Mesenchymal stem cell (in vitro differentiated cells and primary cell): ENCODE data around the gene GATA2.
A peak's percentile ranks its signal among the peaks of the same experiment; 100 is the strongest.

ENCODE experiments used
- DNase-seq: peaks from one replicate; pipeline ENCODE4 v3.0.0-alpha.2; 2013
- H2AFZ ChIP-seq: one replicate; pipeline ENCODE4 v1.6.1; 2013; ENCODE audit warnings: low read depth, mild to moderate bottlenecking, control low read depth, inconsistent platforms, low read length, moderate library complexity
- H2AK5ac ChIP-seq: 2 replicates; pipeline ENCODE4 v1.6.1; 2013; ENCODE audit warnings: low read length, moderate library complexity, mild to moderate bottlenecking, inconsistent platforms; ENCODE audit not compliant: severe bottlenecking
- H2BK120ac ChIP-seq: one replicate; pipeline ENCODE4 v1.6.1; 2013; ENCODE audit warnings: low read depth, mild to moderate bottlenecking, inconsistent platforms, low read length, moderate library complexity
- H2BK12ac ChIP-seq, 2 experiments: one replicate each; pipeline ENCODE4 v1.6.1; 2013; ENCODE audit warnings: inconsistent platforms in 2 of 2, low read length in 2 of 2, mild to moderate bottlenecking in 2 of 2, moderate library complexity in 2 of 2, control low read depth in 1 of 2
- H2BK15ac ChIP-seq: one replicate; pipeline ENCODE4 v1.6.1; 2013; ENCODE audit warnings: mild to moderate bottlenecking, low read depth, inconsistent platforms; ENCODE audit not compliant: poor library complexity, severe bottlenecking
- H2BK5ac ChIP-seq: 2 replicates; pipeline ENCODE4 v1.6.1; 2013; ENCODE audit warnings: low read depth, mild to moderate bottlenecking, low read length, control low read depth, inconsistent platforms; ENCODE audit not compliant: poor library complexity, severe bottlenecking
- H3K14ac ChIP-seq, 2 experiments: one replicate each; pipeline ENCODE4 v1.6.1; 2013; ENCODE audit warnings: inconsistent platforms in 2 of 2, low read length in 2 of 2, control low read depth in 1 of 2, mild to moderate bottlenecking in 1 of 2, moderate library complexity in 1 of 2
- H3K18ac ChIP-seq, 2 experiments: one replicate each; pipeline ENCODE4 v1.6.1; 2013; ENCODE audit warnings: inconsistent platforms in 2 of 2, low read length in 2 of 2, control low read depth in 1 of 2, low read depth in 1 of 2, mild to moderate bottlenecking in 1 of 2
- H3K23ac ChIP-seq, 2 experiments: one replicate each; pipeline ENCODE4 v1.6.1; 2013; ENCODE audit warnings: inconsistent platforms in 2 of 2, low read length in 2 of 2, mild to moderate bottlenecking in 2 of 2, moderate library complexity in 2 of 2, control low read depth in 1 of 2
- H3K27ac ChIP-seq: 2 replicates; pipeline ENCODE4 v1.5.1; 2013; ENCODE audit warnings: mild to moderate bottlenecking, moderate library complexity, low read length, control low read depth, inconsistent platforms; ENCODE audit not compliant: poor library complexity, severe bottlenecking
- H3K27me3 ChIP-seq, 2 experiments: 2 replicates each; pipeline versions ENCODE4 v1.6.1 to v1.7.0; 2013; ENCODE audit warnings: low read length in 2 of 2, mild to moderate bottlenecking in 2 of 2, moderate library complexity in 2 of 2, control low read depth in 1 of 2, inconsistent platforms in 1 of 2; ENCODE audit not compliant: control insufficient read depth in 1 of 2, insufficient read depth in 1 of 2
- H3K36me3 ChIP-seq, 2 experiments: 2 replicates each; pipeline versions ENCODE4 v1.6.1 to v1.7.0; 2013; ENCODE audit warnings: low read length in 2 of 2, control low read depth in 1 of 2, inconsistent platforms in 1 of 2, low read depth in 1 of 2, mild to moderate bottlenecking in 1 of 2; ENCODE audit not compliant: insufficient read depth in 2 of 2, control insufficient read depth in 1 of 2
- H3K4ac ChIP-seq, 2 experiments: one replicate each; pipeline ENCODE4 v1.6.1; 2013; ENCODE audit warnings: inconsistent platforms in 2 of 2, low read length in 2 of 2, mild to moderate bottlenecking in 2 of 2, moderate library complexity in 2 of 2, control low read depth in 1 of 2, low read depth in 1 of 2
- H3K4me1 ChIP-seq: 2 replicates; pipeline ENCODE4 v1.6.1; 2013; ENCODE audit warnings: low read depth, low read length, control low read depth; ENCODE audit not compliant: control insufficient read depth, insufficient read depth
- H3K4me2 ChIP-seq: 2 replicates; pipeline ENCODE4 v1.6.1; 2013; ENCODE audit warnings: low read length, mild to moderate bottlenecking, inconsistent platforms; ENCODE audit not compliant: poor library complexity, severe bottlenecking
- H3K4me3 ChIP-seq, 2 experiments: 2 replicates each; pipeline versions ENCODE4 v1.5.1 to v1.7.0; 2013; ENCODE audit warnings: low read length in 2 of 2, mild to moderate bottlenecking in 2 of 2, control low read depth in 1 of 2, low read depth in 1 of 2; ENCODE audit not compliant: insufficient read depth in 1 of 2
- H3K79me1 ChIP-seq: replicated peaks from 2 replicates; pipeline ENCODE4 v1.6.1; 2013; ENCODE audit warnings: mild to moderate bottlenecking, control low read depth, low read length, inconsistent platforms; ENCODE audit not compliant: poor library complexity, severe bottlenecking
- H3K9ac ChIP-seq: 2 replicates; pipeline ENCODE4 v1.7.0; 2013; ENCODE audit warnings: mild to moderate bottlenecking, low read length, moderate library complexity
- H3K9me3 ChIP-seq: 2 replicates; pipeline ENCODE4 v1.7.0; 2013; ENCODE audit warnings: mild to moderate bottlenecking, low read length; ENCODE audit not compliant: control insufficient read depth
- H4K8ac ChIP-seq: one replicate; pipeline ENCODE4 v1.6.1; 2013; ENCODE audit warnings: inconsistent platforms, mild to moderate bottlenecking, low read length, moderate library complexity
- H4K91ac ChIP-seq: one replicate; pipeline ENCODE4 v1.6.1; 2013; ENCODE audit warnings: mild to moderate bottlenecking, low read length, inconsistent platforms
- WGBS: methylation state at CpG from one replicate; pipeline ENCODE4 v1.1.7; 2013; ENCODE audit warnings: mixed read lengths; 5-methylcytosine and 5-hydroxymethylcytosine counted together

Gene GATA2

GRCh38 chr3:128495435-128495970 lies 2.5 kb upstream of the GATA2 start:
- Histone ChIP-seq H3K4ac (no peak overlapping the region), H2BK120ac (no peak overlapping the region), H3K4me2 (no peak overlapping the region), H2AFZ (no peak overlapping the region), H3K4me1 (peaks cover 19% of the 10 kb centered on the region), H2BK15ac (no peak overlapping the region), H3K14ac (no peak overlapping the region), H3K23ac (no peak overlapping the region), H2BK12ac (no peak overlapping the region), H3K18ac (no peak overlapping the region), H3K36me3 (no peaks in the 10 kb centered on the region), H4K91ac (no peak overlapping the region), H3K27ac (no peak overlapping the region), H3K27me3 (peaks cover 92 to 96% of the 10 kb centered on the region in 2 experiments), H3K9me3 (no peaks in the 10 kb centered on the region), H2AK5ac (no peak overlapping the region), H3K4me3 (no peak overlapping the region), H3K9ac (no peak overlapping the region), H4K8ac (no peak overlapping the region), H2BK5ac (no peak overlapping the region), H3K79me1 (no peaks in the 10 kb centered on the region)
- 28% methylated on average over 7 of the region's 9 CpGs for whole genome bisulfite sequencing
- no peak for DNase-seq

GRCh38 chr3:128494367-128494650 lies 1.3 kb upstream of the GATA2 start:
- Histone ChIP-seq H4K91ac (no peak overlapping the region), H3K79me1 (no peaks in the 10 kb centered on the region), H3K27me3 (peaks cover 94 to 96% of the 10 kb centered on the region in 2 experiments), H2BK120ac (no peak overlapping the region), H3K4me1 (peaks cover 29% of the 10 kb centered on the region), H3K4ac (no peak overlapping the region), H2BK15ac (no peak overlapping the region), H2BK12ac (no peak overlapping the region), H3K14ac (no peak overlapping the region), H3K27ac (no peak overlapping the region), H2AK5ac (no peak overlapping the region), H3K23ac (no peak overlapping the region), H3K4me3 (no peak overlapping the region), H3K36me3 (no peaks in the 10 kb centered on the region), H4K8ac (no peak overlapping the region), H3K9ac (no peak overlapping the region), H3K9me3 (no peaks in the 10 kb centered on the region), H2BK5ac (no peak overlapping the region), H3K18ac (no peak overlapping the region), H2AFZ (no peak overlapping the region), H3K4me2 (no peak overlapping the region)
- DNase-seq = no peak
- 55% methylated on average over 2 of the region's 2 CpGs for WGBS

- Histone ChIP-seq H4K8ac (no peak overlapping the region), H2AFZ (no peak overlapping the region), H3K4me1 (peaks cover 34% of the 10 kb centered on the region), H3K9ac (no peak overlapping the region), H3K14ac (no peak overlapping the region), H3K36me3 (no peaks in the 10 kb centered on the region), H2AK5ac (no peak overlapping the region), H4K91ac (no peak overlapping the region), H3K9me3 (no peaks in the 10 kb centered on the region), H2BK12ac (no peak overlapping the region), H2BK5ac (no peak overlapping the region), H3K4ac (no peak overlapping the region), H3K27me3 (peaks cover 92 to 96% of the 10 kb centered on the region in 2 experiments), H2BK120ac (no peak overlapping the region), H3K4me2 (no peak overlapping the region), H3K18ac (no peak overlapping the region), H3K4me3 (no peak overlapping the region), H2BK15ac (no peak overlapping the region), H3K27ac (no peak overlapping the region), H3K79me1 (no peaks in the 10 kb centered on the region), H3K23ac (no peak overlapping the region)
- DNase-seq = no peak
- 13% methylated on average over 11 of the region's 13 CpGs for WGBS
Measured at GRCh38 chr3:128493570-128494366, 767 bp upstream of the GATA2 start.

GRCh38 chr3:128491941-128492670 lies 895 bp downstream of the GATA2 start:
- H3K4me3 ChIP-seq = no peak overlapping the region
- 3% methylated on average over 61 of the region's 70 CpGs for WGBS

More at GRCh38 chr3:128491941-128492670, 895 bp downstream of the GATA2 start:
- Histone ChIP-seq H3K9me3 (no peaks in the 10 kb centered on the region), H2AFZ (no peak overlapping the region), H3K36me3 (no peaks in the 10 kb centered on the region), H2BK15ac (no peak overlapping the region), H3K27ac (no peak overlapping the region), H2BK5ac (no peak overlapping the region), H4K91ac (no peak overlapping the region), H3K4me2 (no peak overlapping the region), H3K23ac (peak overlapping the region in 1 of 2 experiments; percentile 73), H3K14ac (no peak overlapping the region), H3K9ac (no peak overlapping the region), H3K4ac (no peak overlapping the region), H2BK12ac (peak overlapping the region in 1 of 2 experiments; percentile 11), H2AK5ac (no peak overlapping the region), H3K27me3 (peaks cover 95 to 97% of the 10 kb centered on the region in 2 experiments), H3K79me1 (no peaks in the 10 kb centered on the region), H4K8ac (no peak overlapping the region), H3K4me1 (peaks cover 44% of the 10 kb centered on the region), H3K18ac (no peak overlapping the region), H2BK120ac (no peak overlapping the region)
- peak; percentile 58 for DNase-seq
